Measurements from ENCODE around the gene KLHL6.
"Not testable (repeated sequence)": the region's sequence is repeated elsewhere in the genome, so short reads cannot be mapped to it uniquely, and the experiment has no call there.

The KLHL6 gene

DNA sequence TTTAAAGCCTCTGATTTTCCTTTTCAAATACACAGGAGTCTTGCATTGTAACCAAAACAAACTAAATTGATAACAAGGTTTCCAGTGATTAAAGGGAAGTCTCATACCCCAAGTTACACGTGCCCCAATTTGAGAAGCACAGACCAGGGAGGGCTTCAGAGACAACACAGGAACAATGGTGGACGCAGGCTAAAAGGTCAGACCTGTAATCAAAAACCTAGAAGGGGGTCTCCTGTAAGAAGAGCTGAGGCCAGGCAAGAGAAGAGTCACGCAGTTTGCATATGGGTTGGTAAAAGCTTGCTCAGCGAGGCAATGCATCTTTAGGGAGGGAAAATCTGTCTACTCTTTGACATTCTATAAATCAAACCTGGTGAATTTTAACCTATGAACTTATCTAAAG is 68.5 kb downstream of the KLHL6 start:
- no peak for DNase-seq (ENCODE audit: low spot score)

DNA sequence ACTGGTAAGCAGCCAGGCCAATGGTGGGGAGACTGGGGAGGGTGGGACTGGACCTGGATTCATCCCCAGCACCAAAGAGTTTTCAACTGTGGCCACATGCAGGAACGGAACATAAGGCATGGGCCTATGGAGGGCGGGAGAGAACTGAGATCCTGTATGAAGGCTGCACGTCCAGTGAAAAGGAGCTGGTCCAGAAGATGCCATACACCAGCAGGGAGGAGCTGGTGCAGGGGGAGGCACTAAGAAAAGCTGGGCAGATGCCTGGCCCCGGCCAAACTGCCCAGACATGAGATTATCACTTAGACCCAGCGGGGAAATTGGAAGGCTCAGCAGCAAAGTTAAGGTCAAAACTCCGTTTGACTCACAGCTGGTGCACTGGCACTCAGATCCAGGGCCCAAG is 69.0 kb downstream of the KLHL6 start:
- no peak for DNase-seq (ENCODE audit: low spot score)

DNA sequence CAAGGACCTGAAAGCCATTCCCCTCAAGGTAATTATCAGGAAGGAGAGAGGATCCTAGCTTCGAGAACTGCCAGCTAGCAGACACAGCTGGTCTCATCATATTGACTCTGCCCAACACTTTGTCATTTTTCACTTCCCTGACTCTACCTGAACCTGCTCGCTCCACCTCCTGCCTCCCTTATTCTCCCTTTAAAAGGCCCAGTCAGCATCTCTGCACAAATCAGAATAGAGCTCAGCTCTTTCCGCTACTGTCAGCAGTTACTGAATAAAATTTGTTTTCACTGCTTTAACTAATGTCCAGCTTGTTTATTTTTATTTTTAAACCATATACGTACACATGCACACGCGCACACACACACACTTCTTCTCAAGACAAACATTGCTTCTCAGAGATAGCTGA is 69.9 kb downstream of the KLHL6 start:
- no peak for DNase-seq (ENCODE audit: low spot score)

DNA sequence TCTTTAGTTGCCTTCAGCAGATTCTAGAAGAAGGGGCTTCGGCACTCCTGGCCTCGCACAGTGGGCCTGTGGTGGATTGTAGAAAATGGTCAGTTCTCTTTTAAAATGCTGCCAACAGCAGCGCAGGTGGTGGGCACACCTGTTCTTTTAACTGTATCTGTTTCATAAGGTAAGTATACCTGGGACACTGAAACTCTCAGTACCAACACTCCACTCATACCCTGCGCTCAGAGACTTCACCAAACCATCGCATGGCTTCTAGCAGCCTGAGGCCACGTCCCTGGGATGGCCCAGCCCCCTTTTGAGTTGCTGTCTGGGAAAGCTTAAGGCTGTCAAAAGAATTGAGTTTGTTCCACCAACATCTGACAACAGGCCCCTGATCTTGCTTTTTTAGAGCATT is 70.4 kb downstream of the KLHL6 start:
- no peak for DNase-seq (ENCODE audit: low spot score)

DNA sequence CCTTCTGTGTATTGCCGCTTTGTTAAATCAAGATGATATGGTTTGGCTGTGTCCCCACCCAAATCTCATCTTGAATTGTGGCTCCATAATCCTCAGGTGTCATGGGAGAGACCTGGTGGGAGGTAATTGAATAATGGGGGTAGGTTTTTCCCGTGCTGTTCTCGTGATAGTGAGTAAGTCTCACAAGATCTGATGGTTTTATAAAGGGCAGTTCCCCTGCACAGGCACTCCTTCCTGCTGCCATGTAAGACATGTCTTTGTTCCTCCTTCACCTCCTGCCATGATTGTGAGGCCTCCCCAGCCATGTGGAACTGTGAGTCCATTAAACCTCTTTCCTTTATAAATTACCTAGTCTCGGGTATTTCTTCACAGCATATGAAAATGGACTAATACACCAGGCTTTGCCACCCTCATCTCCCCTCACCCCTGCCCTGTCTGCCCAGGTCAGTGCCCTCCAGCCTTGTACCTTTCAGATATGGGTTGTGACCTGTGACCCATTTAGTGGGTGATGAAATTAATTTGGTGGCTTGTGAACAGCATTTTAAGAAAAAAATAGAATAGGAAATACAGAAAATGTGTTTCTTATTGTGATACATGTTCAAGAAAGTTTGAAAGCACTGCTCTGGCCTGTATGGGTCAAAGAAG is 71.0 kb downstream of the KLHL6 start:
- DNase-seq (ENCODE audit: low spot score), result no peak

DNA sequence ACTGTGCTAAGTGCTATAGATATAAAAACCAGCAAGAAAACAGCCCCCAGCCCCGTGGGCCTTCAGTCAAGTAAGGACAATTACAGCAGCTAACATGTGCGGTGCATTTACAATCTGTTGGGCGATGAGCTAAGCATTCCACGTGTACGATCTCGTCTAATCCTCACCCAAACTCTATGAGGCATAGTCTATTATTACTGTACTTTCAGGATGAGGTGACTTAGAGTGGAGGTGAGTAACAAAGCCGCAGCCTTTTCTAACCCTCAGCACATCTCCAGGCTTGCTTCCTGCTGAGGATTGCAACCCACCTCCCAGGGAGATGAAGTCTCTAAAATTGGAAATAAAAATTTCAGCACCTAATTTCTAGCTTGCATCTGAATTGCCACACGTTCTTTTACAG is 73.9 kb downstream of the KLHL6 start:
- DNase-seq (ENCODE audit: low spot score), result no peak

DNA sequence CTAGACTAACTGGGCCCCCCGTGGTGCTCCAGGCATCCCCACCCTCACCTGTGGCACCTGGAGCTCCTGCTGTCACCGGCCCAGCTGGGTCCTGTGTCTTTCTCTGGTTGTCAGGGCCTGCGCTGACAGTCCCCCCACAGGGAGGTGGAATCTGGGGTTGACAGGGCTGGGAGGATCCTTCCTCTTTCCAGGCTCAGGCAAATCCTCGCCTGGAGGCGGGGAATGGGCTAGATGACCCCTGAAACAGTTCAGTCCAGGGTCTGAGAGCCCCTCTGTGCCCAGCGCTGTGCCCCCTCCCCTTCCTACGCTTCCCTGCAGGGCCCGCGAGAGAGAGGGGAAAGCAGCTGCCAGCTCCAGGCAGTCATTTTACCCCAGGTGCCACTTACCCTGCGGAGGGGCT is 77.0 kb downstream of the KLHL6 start:
- DNase-seq (ENCODE audit: low spot score), result no peak

DNA sequence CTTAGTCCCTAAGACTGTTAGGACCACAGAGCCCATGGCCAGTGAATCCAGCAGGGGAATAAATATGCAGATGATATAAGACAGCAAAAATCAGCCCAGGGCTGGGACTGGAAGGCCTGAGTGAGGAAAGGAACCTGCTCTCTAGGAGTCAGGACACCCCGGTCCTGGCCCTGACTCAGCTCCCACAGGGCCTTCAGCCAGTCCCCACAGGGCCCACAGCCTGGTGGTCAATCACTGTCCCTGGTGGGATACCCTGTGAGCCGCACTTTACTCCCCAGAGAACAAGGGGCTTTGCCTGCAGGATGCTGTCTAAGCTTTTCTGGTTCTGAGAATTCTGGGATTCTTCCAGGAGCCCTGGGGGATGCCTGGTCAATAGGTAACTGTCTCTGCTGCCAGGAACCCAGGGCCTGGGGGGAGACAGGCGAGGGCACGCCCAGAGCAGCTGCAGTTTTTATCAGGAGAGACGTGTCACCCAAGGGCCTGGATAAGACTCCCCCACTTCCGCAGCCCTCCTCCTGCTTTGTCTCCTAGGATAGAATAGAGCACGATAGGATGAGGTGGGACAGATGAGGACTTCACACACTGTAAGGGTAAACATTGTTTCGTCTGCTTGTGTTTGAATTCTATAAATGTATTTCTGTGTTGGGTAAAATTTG is 77.6 kb downstream of the KLHL6 start:
- DNase-seq (ENCODE audit: low spot score), result no peak

DNA sequence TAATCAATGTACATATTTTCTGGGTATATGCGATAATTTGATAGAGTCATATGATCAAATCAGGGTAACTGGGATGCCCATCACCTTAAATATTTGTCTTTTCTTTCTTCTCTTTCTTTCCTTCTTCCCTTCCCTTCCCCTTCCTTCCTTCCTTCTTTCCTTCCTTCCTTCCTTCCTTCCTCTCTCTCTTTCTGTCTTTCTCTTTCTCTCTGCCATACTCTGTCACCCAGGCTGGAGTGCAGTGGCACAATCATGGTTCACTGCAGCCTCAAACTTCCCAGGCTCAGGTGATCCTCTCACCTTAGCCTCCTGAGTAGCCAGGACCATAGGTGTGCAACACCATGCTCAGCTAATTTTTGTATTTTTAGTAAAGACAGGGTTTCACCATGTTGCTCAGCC is 79.7 kb downstream of the KLHL6 start:
- not testable (repeated sequence) for DNase-seq (ENCODE audit: low spot score)

DNA sequence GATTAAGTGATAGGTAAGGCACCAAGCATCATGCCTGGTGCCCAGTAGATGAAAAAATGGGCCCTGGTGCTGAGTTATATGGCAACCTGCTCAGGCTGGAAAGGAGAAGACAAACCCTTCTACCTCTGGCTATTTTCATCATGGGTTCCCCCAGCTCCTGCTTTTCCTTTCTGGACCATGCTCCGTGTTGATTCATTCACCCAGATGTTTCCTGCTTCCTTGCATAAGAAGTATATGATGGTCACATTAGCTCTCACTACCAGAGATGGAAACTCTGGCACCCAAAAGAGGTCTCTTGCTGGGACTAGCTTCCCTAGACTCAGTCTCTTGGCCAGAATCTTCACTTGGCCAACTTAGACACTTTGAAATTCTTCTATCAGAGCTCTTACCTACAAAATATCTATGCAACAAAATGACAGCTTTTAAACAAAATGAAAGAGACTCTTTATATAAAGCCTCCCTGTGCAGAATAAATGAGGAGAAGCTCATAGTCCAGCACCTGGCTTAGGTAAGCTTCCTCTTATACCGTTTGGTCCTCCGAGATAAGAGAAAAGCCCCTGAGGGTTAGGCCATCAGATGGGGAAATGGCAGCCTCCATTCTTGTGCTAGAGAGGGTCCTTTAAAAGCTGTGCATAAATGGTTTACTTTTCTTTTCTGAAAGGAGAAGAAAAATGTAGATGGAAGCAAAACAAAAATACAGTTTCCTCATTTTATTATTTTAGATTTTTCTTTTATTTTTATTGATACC is 80.3 kb downstream of the KLHL6 start:
- DNase-seq (ENCODE audit: low spot score), result no peak

DNA sequence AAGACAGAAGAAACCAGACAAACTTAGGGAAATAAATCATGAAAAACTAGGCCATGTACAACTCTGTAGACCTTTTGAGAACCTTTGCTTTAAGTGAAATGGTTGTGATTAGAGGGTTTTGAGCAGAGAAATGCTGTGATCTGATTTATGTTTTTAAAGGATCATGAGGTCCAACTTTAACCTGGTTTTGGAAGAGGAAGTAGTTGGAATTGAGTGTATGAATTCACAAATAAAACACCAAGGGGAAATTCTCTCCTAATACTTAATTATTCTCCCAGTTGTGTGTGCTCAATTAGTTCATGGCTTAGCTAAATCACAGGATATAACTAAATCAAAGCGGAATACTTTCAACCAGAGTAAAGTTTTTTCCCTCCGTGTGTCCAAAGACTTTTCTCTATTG is 81.5 kb downstream of the KLHL6 start:
- no peak for DNase-seq (ENCODE audit: low spot score)

DNA sequence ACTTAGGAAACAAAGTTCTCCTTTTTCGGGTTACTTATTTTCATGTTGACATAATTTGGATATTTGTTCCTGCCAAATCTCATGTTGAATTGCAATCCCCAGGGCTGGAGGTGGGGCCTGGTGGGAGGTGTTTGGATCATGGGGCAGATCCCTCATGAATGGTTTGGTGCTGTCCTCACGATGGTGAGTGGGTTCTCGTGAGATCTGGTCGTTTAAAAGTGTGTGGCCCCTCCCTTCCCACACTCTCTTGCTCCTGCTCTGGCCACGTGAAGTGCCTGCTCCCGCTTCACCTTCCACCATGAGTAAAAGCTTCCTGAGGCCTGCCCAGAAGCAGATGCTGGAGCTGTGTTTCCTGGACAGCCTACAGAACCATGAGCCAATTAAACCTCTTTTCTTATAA is 83.4 kb downstream of the KLHL6 start:
- no peak for DNase-seq (ENCODE audit: low spot score)

DNA sequence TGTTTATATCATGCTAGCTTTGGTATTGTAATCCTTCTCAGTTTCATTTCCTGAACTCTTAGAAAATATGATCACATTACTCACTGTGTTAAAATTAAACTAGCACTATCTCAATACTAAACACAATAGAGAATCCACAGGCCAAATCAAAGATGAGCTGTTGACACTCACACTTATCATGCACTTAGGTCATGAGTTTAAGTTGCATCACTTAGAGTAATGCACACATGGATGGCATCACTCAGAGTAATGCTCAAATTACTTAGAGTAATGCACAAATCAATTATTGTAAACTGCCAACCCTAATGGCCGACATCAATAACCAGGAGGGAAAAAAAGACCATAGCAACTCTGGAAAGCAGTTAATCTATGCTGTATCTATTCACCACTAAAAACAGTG is 87.1 kb downstream of the KLHL6 start:
- no peak for DNase-seq (ENCODE audit: low spot score)

DNA sequence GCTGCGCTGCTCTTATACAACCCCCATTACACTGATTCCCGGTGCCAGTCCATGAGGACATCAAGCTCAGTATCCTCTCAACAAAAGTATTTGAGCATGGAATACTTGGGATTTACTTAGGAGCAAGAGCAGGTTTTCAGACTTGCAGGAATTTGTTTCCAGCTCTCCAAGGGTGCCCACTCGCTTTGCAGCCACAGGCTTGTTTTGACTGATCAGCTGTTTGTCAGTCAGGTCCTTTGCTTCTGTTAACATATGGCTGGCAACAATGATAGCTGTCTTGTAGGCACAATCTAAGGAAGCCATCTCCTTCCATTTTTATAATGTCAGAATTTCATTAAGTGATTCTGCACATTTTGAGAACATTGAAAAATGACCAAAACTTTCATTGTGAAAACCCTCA is 88.9 kb downstream of the KLHL6 start:
- no peak for DNase-seq (ENCODE audit: low spot score)

DNA sequence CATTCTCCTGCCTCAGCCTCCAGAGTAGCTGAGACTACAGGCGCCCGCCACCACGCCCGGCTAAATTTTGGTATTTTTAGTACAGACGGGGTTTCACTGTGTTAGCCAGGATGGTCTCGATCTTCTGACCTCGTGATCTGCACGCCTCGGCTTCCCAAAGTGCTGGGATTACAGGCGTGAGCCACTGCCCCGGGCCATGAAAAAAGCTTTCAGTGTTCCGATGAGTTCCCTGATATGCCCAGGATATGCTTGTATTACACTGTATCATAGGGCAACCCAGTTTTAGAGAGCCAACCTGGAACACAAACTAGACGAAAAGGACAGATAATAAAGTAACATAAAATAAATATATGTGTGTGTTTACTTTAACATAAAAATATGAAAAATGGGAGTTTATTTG is 89.8 kb downstream of the KLHL6 start:
- DNase-seq (ENCODE audit: low spot score), result not testable (repeated sequence)

DNA sequence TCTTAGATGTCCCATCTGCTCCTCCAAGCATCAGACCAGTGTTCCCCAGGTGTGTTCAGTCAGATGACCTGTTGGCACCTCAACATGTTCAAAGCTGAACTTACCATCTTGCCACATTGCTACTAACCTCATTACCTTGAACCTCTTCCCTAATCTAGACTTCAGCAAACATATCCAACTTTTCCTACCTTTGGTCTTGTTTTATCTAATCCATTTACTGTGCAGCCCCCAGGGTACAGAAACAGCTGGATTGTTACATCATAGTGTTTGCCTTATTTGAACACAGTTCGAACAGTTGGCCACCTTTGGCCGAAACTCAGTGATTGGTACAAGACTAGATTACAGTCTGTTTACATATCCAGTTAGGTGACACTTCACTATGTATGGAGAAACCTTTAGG is 91.0 kb downstream of the KLHL6 start:
- DNase-seq (ENCODE audit: low spot score), result no peak

DNA sequence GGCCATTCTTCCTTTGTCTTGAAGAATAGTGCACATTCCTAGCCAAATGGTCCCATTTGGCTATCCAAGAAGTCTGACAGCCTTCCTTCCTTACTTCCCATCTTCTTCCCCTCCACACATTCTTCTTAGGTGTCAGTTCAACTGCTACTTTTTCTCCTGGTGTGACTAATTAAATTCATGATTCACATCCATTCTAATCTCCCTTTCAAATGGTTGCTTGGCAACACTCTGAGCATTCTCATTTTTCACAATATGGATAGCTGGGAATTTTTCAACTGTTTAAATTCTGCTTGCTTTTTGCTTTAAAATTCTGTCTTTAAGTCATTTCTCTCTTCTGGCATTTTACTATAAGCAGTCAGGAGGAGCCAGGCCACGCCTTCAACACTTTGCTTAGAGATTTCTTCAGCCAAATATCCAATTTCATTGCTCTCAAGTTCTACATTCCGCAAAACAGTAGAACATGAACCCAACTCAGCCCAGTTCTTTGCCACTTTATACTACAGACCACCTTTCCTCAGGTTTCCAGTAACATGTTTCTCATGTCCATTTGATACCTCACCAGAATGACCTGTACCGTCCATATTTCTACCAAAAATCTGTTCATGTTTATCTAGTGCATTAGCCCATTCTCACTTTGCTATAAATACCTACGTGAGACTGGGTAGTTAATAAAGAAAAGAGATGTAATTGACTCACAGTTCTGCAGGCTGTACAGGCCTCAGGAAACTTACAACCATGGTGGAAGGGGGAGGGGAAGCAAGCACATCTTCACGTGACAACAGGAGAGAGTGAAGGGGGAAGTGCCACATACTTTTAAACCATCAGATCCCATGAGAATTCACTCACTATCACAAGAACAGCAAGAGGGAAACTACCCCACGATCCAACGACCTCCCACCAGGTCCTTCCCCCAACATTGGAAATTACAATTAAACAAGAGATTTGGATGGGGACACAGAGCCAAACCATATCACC is 95.1 kb downstream of the KLHL6 start:
- no peak for DNase-seq (ENCODE audit: low spot score)

DNA sequence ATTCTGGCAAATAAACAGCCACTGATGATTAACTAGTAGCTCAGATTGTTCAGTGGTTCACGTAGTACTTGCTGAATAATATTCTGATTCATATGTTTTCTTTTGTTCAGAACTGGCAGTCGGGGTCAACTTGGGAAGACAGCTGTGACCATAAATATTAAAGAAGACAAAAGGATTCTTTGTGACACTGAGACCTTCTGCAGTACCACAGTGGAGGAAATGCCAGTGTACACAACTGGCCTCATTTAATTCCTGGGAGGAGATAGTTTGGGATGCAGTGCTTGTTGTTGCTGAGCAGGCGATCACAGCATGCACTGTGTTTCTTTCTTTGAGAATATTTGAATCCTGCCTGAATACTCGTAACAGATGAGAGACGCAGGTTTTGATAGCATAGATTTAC is 100.4 kb downstream of the KLHL6 start:
- DNase-seq (ENCODE audit: low spot score), result no peak

DNA sequence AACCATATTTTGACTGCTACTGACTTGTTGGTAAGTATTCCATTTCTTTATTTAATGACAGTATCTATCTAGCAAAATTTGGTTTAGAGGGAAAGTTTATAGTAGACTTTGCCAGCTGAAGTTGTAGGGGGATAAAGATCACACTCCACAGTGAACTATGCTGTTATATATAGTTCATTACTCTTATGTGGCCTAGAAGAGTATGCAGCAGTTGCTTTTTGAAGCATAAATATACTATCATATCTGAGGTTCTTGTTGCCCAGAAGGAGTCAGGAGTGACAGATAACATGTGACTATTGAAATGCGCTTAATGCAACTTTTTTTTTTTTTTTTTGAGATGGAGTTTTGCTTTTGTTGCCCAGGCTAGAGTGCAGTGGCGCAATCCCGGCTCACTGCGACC is 101.4 kb downstream of the KLHL6 start:
- DNase-seq (ENCODE audit: low spot score), result no peak

DNA sequence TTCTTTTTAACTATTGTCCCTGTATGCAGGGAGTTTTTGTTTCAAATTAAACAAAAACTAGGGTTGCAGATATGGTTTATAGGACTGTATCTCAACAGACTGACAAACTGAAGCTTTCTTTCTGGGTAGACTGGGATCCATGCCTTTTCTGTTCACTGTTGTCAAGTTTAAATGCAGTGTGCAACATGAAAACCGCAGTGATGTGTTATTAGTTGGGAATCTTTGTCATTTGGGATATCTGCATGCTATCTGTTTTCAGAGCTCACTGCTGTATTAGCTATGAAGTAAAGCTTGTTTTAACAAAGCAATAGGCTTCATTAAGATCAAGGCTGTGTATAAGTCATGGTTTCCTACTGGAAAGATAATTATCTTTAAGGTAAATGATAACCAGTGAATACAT is 105.7 kb downstream of the KLHL6 start:
- DNase-seq (ENCODE audit: low spot score), result no peak

DNA sequence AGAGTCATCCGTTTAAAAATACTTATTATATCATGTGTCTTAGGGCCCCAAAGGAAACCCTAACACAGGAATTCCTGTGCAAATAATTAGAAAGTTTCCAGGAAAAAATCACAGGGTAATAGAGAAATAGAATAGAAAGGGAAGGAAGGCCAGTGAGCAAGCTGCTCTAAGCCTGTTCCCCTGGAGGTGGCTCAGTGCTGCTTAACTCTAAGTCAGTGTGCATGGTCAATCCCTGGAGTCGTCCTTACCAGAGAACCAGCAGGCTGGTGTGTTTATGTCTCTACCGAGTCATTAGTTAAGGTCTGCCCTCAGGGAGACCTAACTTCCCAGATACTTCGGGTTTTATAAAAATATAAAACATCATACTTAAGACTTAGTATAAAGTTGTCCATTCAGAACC is 106.1 kb downstream of the KLHL6 start:
- DNase-seq (ENCODE audit: low spot score), result no peak

DNA sequence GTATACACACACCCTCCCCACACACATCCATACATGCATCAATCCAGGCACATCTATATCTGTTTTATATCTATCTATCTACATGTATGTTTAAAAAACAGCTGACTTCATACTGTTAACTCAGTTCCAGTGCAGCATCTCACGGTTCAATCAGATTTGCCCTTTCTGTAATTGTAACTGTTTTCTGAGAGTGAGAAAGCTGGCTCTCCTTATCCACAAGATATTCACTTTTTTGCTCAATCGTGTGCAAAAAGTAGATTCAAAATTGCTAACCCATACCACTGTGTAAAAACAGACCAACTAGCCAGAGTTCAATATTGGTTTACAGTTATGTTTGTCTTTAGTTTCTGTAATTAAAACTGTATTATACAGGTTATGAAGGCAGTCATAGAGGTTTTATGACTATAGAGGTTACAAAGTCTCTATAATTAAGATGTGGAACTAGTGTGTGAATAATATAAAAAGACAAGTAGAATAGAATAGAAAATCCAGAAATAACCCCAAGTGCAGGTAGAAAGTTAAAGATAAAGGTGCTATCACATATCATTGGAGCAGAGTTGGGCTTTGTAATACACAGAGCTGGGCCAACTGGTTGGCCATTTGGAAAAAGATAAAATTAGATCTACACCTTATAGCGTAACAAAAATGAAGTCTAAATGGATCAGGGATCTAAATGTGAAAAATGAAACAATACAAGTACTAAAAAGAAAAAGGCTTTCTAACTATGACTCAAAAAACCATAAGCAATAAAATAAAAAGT is 107.0 kb downstream of the KLHL6 start:
- DNase-seq (ENCODE audit: low spot score), result no peak

Measured in CD4-positive, alpha-beta T cell treated with Interleukin-2 at 100 ng/mL for 4 hours (primary cell).